HG03457 (cell line): ENCODE measurements around the gene SLC27A5.
A peak's percentile ranks its signal among the peaks of the same experiment; 100 is the strongest.
"Not testable (repeated sequence)": the region's sequence is repeated elsewhere in the genome, so short reads cannot be mapped to it uniquely, and the experiment has no call there.

Experiments used
- ATAC-seq: cut with Tn5 transposase; IDR thresholded peaks from one replicate; pipeline ENCODE4 v1.9.1; 2021; ENCODE audit warnings: moderate number of reproducible peaks; ENCODE audit not compliant: unreplicated experiment

Gene SLC27A5

DNA sequence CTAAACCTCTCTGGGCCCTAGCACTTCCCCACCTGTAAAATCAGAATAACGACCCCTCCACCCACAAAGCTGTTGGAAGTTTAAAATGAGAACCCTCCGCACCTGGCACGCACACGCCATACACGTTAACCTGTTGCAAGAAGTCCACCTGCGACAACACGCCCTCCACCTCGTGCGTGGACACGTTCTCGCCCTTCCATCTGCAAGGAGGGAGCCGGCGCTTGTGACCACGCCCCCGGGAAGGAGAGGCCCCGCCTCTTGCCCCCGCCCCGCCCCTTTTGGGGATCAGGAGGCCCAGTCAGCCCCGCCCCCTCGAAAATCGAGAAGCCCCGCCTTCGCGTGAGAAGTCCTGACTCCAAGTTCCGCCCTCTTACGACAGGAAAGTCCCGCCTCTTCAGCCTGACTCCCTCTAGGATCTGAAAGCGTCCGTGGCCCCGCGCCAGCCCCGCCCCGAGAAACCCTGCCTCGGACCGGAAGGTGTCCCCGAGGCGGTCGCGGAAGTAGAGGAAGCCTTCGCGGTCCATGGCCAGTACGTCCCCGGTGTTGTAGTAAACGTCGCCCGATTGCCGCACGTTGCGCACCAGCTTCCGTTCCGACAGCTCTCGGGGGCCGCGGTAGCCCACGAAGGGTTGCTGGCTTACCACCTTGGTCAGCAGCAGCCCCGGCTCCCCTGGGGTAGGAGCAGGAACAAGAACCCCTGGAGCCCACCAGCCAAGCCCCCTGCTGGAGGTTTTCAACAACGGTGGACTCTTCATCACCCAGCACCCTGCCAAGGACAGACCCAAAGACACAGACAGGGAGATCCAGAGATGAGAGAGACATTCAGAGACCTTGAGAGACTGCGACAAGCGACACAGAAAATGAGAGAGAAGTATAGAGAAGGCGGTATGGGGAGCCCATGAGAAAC lies 12.5 kb downstream of the SLC27A5 start:
- ATAC-seq: peak; percentile 57

DNA sequence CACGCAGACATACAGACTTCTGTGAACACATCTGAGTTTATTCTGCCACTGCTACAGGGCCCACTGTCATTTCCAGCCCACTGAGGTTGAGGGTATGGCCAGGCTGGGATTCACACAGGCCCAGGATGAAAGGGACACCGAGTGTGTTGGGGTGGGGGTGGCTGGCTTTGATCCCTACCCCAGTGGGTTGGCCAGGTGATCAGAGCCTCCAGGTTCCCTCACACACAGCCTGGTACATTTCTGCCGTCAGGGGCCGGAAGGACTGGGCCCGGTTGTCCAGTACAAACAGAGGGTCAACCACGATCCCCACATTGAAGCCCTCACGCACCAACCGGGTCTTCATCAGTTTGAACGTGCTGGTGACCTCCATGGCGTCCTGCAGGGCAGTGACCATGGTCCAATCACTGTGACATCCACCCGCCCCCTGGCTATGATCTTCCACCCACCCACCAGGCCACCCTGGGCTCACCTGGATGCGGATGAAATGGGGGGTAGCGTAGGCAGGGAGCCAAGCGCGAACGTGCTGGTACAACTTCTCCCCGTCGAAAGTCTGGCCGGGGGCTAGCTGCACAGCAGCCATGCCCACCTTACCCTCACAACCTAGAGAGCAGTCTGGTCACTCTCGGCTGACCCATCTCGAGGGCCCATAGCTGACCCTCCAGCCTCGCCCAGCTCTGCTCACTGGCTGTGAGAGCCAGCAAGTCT lies 13.3 kb downstream of the SLC27A5 start:
- no peak for ATAC-seq

GRCh38 chr19:58497634-58498170 lies 14.1 kb downstream of the SLC27A5 start:
- ATAC-seq: no peak

DNA sequence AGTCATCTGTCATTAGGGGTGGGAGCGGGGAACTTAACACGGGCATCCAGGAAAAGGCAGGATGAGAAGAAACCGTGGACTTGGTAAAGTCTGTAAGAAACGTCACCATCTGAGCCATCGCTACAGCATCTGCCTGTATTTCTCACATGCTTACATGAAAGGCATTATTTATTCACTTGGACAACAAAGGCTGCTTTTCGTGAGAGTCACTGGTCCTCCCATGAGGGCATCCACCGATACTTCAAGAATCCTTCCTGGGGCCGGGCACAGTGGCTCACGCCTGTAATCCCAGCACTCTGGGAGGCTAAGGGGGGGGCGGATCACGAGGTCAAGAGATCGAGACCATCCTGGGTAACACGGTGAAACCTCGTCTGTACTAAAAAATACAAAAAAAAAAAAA lies 19.5 kb downstream of the SLC27A5 start:
- ATAC-seq: no peak

- ATAC-seq: no peak
These were observed 20.4 kb downstream of the SLC27A5 start for GRCh38 chr19:58491393-58491792.

GRCh38 chr19:58484349-58484748 lies 27.4 kb downstream of the SLC27A5 start:
- not testable (repeated sequence) for ATAC-seq

DNA sequence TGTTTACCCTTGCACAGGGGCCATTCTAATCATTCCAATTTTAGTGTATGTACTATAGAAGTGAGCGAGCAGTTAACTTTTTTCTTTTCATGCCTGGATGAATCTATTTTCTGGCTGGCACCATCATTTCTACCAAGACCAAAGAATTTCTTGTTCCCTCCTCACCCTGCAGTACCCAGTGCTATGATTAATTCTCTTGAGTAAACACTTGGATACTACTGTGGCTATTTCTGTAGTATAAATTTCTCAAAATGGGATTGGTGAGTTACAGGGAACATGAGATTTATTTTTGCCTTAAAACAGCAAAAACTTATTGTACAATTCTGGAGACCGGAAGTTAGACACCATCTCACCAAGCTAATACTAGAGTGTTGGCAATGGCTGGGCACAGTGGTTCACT lies 28.0 kb downstream of the SLC27A5 start:
- ATAC-seq: no peak

GRCh38 chr19:58482372-58482771 lies 29.4 kb downstream of the SLC27A5 start:
- ATAC-seq: no peak

- no peak for ATAC-seq
These were observed 31.0 kb downstream of the SLC27A5 start for GRCh38 chr19:58480831-58481230.

DNA sequence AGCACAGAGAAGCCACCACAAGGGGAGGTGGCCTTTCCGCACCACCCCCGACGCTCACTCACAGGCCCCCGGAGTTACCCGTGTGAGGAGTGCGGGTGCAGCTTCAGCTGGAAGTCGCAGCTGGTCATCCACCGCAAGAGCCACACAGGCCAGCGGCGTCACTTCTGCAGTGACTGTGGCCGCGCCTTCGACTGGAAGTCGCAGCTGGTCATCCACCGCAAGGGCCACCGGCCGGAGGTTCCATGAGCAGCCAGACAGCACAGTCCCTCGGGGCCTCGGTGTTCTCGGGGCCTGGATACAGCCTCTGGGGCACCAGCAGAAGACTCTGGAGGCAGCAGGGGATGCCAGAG lies 31.3 kb downstream of the SLC27A5 start:
- ATAC-seq: no peak

- no peak for ATAC-seq
These were observed 31.9 kb downstream of the SLC27A5 start for GRCh38 chr19:58479736-58480480.

GRCh38 chr19:58479303-58479702 lies 32.5 kb downstream of the SLC27A5 start:
- ATAC-seq: no peak

DNA sequence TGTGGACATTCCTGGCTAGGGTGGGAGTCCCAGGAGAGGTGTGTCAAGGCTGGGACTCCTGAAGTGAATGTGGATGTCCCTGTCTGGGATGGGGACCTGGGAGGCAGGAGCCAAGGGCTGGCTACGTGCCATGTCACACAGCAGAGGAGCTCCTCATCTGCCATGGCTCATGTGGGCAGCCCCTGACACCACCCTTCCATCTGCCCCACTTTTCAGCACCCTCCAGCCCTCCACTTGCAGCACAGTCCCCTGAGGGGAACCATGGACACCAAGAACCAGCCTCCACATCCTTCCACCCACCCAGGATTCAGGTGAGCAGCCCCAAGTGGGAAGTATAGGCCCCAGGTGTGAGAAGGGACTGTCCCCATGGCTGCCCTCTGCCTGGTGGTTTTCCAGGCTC lies 33.9 kb downstream of the SLC27A5 start:
- no peak for ATAC-seq

DNA sequence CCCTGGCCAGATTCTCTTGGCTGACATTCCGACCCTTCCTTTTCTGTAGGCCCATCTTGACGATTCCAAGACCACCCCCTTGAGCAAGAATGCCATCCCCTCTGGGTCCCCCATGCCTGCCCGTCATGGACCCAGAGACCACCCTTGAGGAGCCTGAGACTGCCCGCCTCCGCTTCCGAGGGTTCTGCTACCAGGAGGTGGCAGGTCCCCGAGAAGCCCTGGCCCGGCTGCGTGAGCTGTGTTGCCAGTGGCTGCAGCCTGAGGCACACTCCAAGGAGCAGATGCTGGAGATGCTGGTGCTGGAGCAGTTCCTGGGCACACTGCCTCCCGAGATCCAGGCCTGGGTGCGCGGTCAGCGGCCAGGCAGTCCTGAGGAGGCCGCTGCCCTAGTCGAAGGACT lies 34.7 kb downstream of the SLC27A5 start:
- ATAC-seq: no peak

DNA sequence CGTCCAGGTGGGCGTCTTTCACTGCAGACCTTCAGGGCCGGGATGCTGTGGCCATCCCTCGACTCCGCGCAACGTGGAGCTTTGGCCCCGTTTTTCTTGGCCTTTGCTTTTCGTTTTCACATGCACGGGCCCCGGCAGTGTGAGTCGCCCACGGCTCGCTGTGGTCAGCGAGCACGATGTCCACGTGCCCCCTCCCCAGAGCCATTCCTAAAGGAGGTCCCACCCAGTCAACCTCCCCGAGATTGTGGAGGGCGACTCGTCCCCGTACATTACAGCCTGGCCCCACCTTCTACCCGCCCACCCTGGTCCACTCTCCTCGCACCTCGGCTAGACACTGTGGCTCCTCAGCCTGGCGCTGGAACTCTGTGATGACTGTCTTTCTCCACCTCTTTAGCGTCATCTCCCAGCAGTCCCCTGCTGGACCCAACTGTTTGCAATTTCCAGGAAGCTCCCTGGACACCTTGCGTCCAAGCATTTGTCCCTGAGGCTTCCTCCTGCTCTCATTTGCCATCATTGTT lies 35.2 kb downstream of the SLC27A5 start:
- ATAC-seq: no peak

DNA sequence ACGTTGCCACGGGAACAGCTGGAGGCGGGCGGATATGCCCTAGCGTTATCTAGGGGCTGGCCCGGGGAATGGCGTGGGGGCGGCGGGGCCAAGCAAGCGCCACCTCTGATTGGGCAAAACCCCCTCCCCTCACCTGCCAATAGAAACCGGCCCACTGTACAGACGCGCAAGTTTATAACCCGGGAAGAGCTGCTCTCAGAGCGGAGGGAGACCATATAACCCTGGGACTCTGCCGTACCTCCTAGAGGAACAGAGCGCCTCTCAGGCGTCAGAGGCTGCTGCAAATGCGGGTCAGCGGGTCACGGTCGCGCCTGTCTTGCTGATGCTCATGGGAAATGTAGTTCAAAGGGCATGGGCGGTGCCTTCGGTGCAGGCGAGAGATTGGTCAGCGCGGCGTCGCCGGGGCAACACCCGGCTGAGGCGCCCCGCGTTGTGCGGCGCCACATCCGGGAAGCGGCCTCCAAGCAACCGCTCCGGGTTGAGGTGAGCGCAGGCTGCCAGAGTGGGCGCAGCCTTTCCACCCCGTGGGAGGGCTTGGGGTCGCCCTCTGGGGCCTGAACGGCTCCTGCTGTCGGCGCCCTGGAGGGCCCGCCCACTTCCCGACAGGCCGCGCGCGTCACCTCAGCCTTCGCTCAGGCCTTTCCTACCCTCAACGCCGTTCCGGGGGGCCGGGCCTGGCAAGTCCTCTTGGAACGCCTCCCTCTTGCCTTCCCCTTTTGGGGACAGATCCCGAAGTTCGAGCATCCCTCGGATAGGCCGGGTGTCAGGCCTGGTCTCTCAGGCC lies 35.9 kb downstream of the SLC27A5 start, which contains the start of gene ZNF446:
Gene ZNF446, plus strand, starts transcription at position 639 of the 784 bp plus-strand sequence. CDS start 867 bp downstream, outside the sequence.
- peak; percentile 61 for ATAC-seq

DNA sequence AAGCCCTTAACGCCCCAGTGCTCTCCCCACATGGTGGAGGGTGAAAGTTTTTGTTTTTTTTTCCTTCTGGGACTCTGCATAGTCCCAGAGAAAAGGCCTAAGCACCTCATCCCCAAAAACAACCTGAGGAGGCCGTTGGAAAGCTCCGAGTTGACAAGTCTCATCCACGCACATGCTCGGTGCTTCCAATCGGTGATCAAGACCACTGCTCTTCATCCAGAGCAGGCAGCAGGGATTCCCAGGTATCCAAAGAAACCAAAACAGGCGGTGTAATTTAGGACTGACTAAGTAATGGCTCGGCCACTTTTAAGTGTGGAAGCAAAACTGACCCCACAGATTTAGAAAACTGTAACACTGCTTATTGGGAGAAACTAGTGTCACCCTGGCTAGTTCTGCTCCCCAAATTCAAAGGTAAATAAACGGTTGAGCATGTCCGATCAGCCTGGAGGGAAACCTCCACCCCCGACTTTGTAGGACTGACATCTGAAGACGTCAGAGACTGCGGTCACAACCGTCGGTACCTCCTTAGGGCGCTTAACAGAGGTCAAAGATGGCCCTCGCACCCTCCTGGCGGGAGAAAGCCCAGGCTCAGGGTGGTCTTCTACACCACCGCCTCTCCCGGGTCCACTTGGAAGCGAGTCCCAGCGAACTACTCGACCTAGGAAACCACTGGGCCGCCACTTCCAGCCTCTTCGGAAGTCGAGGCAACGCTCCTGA lies 36.6 kb downstream of the SLC27A5 start:
- no peak for ATAC-seq

- ATAC-seq: no peak
These were observed 37.3 kb downstream of the SLC27A5 start for GRCh38 chr19:58474291-58474996.

DNA sequence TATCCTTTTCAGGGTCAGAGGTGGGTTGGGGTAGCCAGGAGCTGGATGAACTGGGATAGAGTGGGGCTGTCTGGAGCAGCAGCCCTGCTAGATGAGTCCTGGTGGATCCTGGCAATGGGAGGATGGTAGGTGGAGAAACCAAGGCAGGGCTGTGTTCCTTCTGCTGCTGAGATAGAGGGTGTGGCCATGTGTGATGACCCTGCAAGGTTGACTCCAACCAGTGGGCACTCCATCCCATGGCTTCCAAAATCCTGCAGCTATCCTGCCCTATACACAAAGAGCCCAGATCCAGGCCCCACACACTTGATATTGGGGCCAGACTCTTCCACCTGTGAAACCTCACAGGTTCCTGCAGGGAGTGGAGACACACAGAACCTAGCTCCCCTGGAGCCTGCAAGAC lies 38.0 kb downstream of the SLC27A5 start:
- no peak for ATAC-seq
